Sigmoid colon (tissue), 4 donors: Measurements from ENCODE around the gene TPTE2.

ENCODE experiments used
- CTCF ChIP-seq, 4 experiments: fragments of 450-650 bp in 3 of 4; fragments of 200-600 bp in 1 of 4; IDR thresholded peaks; one replicate each; pipeline ENCODE4 v1.5.1; 2016 to 2019; ENCODE audit warnings: antibody characterized with exemption in 4 of 4, mild to moderate bottlenecking in 3 of 4, moderate library complexity in 2 of 4
- EP300 ChIP-seq, 4 donors: sonication (generic); formaldehyde crosslinking; IDR thresholded peaks; one replicate each; pipeline ENCODE4 v1.6.1; 2017; ENCODE audit warnings: antibody characterized with exemption in 4 of 4
- POLR2A ChIP-seq, 2 donors: fragments of 450-650 bp; IDR thresholded peaks; one replicate each; pipeline ENCODE4 v1.6.1; 2016; ENCODE audit warnings: antibody characterized with exemption in 2 of 2, mild to moderate bottlenecking in 2 of 2, moderate library complexity in 2 of 2
- POLR2AphosphoS5 ChIP-seq, 4 donors: sonication (generic); formaldehyde crosslinking; IDR thresholded peaks; one replicate each; pipeline ENCODE4 v1.6.1; 2017; ENCODE audit warnings: antibody characterized with exemption in 4 of 4

DNA sequence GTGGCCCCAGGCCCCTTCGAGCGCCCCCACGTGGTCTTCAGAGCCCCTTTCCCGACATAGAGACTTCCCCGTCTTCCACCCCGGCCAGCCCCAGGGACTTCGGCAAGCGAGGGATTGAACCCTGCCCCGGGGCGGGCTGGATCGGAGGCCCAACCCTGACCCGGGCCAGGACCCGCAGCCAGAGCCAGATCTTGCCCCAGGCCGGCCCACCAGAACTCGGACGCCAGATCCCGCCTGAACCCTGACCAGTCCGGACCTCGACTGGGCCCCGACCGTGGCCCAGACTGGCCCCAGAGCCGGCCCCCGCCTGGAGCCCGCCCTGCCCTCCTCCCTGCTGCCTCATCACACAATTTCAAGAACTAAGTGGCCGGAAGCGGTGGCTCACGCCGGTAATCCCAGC, 253 bp upstream of the TPTE2 start:
- no peak for TF ChIP-seq CTCF (IDR thresholded peaks at IDR 0.05)
- TF ChIP-seq POLR2AphosphoS5 (IDR thresholded peaks at IDR 0.05) = no peak
- TF ChIP-seq POLR2A (IDR thresholded peaks at IDR 0.05) = no peak
- no peak for TF ChIP-seq EP300 (IDR thresholded peaks at IDR 0.05)
